HG03064 (cell line): ENCODE measurements around the gene RGL3.
"Not testable (repeated sequence)": the region's sequence is repeated elsewhere in the genome, so short reads cannot be mapped to it uniquely, and the experiment has no call there.

Experiments
- ATAC-seq: cut with Tn5 transposase; IDR thresholded peaks from one replicate; pipeline ENCODE4 v1.9.1; 2021; ENCODE audit warnings: low read depth; ENCODE audit not compliant: unreplicated experiment

RGL3 gene, protein sequence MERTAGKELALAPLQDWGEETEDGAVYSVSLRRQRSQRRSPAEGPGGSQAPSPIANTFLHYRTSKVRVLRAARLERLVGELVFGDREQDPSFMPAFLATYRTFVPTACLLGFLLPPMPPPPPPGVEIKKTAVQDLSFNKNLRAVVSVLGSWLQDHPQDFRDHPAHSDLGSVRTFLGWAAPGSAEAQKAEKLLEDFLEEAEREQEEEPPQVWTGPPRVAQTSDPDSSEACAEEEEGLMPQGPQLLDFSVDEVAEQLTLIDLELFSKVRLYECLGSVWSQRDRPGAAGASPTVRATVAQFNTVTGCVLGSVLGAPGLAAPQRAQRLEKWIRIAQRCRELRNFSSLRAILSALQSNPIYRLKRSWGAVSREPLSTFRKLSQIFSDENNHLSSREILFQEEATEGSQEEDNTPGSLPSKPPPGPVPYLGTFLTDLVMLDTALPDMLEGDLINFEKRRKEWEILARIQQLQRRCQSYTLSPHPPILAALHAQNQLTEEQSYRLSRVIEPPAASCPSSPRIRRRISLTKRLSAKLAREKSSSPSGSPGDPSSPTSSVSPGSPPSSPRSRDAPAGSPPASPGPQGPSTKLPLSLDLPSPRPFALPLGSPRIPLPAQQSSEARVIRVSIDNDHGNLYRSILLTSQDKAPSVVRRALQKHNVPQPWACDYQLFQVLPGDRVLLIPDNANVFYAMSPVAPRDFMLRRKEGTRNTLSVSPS

DNA sequence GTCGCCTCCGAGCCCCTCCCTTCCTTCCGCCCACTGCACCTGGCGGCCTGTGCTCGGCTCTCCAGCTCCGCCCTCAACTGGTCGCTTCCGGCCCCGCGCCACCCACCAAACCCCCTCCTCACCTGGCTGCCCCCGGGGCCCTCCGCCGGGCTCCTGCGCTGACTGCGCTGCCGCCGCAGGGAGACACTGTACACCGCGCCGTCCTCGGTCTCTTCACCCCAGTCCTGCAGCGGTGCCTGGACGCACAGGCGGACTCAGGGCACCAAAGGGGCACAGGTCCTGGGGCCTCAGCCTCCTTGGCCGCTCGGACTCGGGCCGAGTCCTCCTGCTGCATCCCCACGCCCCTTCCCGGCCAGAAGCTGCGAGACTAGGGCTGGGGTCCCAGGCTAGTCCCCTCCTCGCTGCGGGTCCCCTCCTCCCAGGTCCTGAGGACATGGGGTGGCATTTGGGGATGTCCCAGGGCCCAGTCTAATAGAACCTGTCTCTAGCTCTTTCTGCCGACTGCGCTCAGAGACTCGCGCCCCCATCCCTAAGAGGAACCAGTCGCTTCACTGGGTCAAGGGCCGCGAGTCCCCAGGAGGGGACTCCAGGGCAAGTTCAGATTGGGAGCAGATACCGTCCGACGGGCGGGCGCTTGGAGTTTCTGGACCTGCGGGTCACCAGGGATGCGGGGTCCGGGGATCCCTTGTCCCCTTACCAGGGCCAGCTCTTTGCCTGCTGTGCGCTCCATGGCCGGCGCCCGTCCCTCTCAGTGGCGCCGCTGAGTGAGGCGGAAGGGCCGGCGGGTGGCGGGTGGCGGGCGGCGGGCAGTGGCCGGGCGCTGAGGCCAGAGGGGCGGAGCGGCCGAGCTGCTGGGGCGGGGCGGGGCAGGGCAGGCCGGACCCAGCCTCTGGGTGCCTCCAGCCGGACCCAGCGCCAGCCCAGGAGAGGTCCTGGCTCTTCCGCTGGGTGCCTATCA lies at the start of gene RGL3:
TSS of gene RGL3 (minus strand) at position 766 of the 958 bp plus-strand sequence. CDS start at position 730, 36 bp downstream.
- no peak for ATAC-seq

DNA sequence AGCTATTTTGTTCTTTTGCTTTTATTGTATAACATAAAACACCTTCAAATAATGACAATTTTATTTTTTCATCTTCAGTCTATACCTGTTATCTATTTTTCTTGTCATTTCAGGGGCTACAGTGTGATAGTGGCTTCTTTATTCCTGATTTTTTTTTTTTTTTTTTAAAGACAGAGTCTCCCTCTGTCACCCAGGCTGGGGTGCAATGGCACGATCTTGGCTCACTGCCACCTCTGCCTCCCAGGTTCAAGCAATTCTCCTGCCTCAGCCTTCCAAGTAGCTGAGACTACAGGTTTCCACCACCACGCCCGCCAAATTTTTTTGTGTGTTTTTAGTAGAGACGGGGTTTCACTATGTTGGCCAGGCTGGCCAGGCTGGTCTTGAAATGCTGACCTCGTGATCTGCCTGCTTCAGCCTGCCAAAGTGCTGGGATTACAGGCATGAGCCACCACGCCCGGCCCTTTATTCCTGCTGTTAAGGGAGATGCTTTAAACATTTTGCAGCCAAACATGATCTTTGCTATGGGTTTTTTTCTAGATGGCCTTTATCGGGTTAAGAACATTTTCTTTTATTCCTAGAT lies 49.2 kb upstream of the RGL3 start:
- not testable (repeated sequence) for ATAC-seq

DNA sequence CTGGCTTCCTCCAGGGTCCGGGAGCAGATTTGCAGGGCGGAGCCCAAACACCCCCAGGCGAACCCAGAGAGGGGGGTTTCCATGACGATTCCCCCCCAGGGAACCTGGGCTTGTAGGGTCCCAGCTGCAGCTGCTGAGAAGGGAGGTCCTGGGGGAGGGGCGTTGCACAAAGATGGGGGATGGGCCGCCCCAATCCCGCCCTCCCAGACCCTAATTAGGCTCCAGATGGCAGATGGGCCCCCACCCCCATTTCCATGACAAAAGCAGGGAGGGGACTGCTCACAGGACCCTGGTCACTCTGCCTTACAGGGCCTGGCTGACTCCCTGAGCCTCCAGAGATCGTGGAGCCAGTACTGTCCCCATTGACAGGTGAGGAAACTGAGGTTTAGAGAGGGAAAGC lies 46.5 kb upstream of the RGL3 start:
- ATAC-seq: no peak

DNA sequence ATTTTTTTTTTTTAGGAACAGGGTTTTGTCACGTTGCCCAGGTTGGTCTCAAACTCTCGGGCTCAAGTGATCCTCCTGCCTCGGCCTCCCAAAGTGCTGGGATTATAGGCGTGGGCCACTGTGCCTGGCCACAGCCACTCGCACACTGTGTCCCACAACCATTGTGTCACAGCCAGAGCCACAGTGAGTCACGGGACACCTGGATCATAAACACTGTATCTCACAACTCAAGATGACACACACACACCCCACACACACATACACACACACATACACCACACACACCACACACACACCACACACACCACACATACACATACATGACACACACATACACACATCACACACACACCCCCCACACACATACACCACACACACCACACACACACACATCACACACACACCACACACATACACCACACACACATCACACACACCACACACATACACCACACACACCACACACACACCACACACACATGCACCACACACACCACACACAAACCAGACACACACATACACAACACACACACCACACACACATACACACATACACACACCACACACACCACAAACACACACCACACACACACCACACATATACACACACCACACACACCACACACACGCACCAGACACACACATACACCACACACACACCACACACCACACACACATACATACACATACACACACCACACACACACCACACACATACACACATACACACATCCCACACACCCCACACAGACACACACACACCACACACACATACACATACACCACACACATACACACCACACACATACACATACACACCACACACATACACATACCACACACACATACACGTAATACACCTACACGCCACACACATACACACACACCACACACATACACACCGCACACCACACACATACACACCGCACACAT lies 45.5 kb upstream of the RGL3 start:
- no peak for ATAC-seq

DNA sequence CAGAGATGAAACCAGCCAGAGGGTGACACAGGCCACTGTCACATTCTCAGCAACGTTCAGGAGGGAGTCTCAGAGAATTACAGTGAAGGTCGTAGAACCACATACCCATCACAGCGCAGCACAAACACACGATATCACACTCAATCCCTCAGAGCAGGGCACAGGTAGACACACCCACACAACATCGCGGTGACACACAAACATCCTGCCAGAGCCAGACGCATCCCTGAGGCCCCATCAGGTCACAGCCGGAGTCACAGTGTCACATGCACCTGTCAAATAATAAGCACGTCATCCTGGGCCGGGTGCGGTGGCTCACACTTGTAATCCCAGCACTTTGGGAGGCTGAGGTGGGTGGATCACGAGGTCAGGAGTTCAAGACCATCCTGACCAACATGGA lies 44.3 kb upstream of the RGL3 start:
- no peak for ATAC-seq

DNA sequence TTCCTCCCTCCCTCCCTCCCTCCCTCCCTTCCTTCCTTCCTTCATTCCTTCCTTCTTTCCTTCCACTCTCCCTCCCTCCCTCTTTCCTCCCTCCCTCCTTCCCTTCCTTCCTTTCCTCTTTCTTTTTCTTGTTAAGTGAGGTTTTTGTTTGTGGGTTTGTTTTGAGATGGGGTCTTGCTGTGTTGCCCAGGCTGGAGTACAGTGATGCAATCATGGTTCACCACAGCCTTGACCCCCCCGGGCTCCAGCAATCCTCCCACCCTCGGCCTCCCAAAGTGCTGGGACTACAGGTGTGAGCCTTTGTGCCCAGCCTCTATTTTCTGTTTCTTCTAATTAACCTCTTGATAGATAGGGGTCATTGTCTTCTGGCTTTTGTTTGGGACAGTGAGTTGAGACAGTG lies 42.3 kb upstream of the RGL3 start:
- no peak for ATAC-seq

DNA sequence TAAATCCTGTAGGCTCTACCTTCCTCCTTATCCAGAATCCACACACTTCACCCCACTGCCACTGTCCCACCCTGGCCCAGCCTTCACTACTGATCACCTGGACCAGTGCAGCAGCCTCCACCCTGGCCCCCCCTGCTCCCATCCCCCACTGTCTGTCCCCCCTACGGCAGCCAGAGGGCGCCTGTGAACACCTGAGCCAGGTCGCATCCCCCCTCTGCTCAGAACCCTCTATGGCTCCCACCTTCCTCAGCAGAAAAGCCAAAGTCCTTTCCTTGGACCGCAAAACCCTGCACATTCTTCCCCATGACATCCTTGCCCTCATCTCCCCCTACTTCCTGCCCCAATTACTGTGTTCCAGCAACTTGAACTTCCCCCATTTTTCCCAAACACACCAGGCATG lies 41.1 kb upstream of the RGL3 start:
- no peak for ATAC-seq

DNA sequence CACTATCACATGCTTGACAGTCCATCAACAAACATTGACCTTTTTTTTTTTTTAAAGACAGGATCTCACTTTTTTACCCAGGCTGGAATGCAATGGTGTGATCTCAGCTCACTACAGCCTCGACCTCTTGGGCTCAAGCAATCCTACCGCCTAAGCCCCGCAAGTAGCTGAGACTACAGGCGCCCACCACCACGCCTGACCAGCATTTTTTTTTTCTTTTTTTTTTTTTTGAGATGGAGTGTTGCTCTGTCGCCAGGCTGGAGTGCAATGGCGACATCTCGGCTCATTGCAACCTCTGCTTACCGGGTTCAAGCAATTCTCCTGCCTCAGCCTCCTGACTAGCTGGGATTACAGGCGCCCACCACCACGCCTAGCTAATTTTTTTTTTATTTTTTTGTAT lies 39.8 kb upstream of the RGL3 start:
- ATAC-seq: not testable (repeated sequence)

DNA sequence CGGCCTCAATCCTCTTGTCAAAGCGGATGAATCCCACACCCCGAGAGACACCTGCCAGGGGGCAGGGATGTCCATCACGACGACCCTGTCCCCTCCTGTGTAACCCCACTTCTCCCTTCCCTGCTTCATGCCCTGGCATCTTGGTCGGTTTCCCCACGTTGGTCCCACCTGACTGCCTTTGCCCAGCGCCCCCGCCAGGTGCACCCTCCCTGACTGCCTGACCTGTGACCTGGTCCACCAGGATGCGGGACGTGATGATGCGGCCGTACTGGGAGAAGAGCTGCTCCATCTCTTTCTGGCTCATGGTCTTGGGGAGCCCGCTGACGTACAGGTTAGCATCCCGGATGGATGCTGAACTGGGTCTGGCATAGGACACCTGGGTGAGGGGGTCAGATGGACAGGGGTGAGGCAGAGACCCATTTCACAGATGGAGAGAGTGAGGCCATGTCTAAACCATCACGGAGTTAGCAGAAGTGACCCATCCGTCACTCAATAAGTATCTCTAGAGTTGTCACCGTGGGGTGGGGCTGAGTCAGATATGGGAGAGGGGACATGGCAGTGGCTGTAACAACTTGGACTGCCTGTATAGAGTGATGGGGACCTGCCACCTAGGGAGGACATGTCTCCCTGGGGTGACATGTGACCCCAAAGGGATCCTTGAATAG lies 39.3 kb upstream of the RGL3 start:
- no peak for ATAC-seq

DNA sequence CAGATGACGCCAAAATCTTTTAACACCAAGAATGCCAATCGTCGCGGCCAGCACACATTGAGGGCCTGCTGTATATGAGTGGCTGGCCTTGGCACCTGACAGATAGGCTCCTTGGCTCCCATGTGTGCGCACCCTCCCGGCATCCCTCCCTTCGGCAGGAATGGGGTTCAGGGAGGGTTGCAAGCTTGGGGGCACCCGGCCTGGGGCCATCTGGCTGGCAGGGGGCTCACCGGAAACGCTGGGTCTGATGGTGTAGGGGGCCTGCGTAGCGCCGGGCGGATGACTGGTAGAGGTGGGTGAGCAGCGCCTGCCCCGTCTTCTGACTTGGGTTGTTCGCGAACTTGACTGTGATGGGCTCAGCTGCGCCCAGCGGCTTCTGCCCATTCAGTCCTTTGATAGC lies 38.7 kb upstream of the RGL3 start:
- ATAC-seq: no peak

DNA sequence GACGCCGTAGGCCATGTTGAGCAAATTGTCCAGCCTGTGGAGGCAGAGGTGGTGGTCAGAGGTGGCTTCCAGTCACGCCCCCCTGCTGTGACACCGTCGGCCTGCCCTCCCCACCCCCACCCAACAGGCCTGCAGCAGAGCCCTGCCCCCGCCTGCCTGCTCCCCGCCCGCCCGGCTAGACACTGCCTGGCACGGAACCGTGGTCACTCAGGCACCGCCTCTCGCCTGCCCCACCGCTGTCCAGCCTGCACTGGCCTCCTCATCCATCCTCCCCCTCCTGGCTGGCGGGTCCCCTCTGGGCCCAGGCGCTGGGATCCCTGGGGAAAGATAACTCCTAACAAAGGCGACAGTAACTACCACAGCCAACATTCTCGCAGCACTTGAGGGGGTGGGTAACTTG lies 38.0 kb upstream of the RGL3 start:
- ATAC-seq: no peak

DNA sequence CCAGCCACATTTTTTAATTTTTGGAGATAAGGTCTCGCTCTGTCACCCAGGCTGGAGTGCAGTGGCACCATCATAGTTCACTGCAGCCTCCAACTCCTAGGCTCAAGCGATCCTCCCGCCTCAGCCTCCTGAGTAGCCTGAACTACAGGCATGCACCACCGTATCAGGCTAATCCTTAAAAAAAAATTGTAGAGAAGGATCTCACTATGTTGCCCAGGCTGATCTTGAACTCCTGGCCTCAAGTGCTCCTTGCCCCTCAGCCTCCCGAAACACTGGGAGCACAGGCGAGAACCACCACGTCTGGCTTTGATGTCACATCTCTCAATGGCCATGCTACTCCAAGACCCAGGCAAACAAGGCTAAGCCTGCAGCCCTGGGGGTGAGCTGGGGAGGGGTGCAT lies 37.5 kb upstream of the RGL3 start:
- ATAC-seq: no peak

DNA sequence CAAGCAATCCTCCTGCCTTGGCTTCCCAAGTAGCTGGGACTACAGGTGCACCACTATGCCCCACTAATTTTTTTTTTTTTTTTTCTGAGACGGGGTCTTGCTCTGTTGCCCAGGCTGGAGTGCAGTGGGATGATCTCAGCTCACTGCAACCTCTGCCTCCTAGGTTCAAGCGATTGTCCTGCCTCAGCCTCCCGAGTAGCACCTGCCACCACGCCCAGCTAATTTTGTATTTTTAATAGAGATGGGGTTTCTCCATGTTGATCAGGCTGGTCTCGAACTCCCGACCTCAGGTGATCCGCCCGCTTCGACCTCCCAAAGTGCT lies 36.1 kb upstream of the RGL3 start:
- ATAC-seq: not testable (repeated sequence)

DNA sequence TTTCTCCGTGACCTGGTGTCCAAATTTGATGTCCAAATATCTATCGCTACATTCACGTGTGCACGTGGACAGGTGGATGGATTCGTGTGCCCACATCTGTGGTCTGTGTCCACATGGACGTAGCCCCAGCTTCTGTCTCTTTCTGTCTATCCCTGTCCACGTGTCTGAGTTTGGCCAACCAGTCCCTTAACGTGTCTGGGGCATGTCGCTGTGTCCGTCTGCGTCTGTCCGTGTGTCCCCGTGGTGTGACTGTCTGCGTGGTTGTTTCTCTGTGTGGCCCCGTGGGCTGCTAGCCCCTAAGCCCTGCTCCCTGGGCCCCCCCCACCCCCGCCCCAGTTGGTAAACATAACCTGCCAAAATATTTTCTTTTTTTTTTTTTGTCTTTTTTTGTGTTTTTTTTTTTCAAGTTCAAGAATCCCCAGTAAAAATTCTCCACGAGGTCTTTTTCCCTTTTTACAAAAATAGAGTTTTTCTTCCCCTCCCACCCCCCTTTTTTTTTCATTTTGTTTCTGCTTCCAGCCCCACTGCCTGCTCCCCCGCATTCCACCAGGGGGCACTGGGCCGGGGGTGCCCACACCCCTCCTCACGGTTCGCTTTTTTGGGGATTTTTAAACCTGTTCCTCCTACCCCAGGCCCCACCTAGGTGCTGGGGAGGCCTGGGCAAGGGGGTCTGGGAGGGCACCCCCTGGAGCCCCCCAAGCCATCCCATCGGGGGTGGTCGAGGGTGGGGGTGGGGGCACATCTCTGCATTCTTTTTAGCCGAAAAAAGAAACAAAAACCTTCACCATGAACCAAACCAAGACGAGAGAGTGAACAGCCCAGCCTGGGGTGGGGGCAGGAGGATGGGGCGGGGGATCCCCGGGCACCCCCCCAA lies 34.6 kb upstream of the RGL3 start:
- no peak for ATAC-seq

DNA sequence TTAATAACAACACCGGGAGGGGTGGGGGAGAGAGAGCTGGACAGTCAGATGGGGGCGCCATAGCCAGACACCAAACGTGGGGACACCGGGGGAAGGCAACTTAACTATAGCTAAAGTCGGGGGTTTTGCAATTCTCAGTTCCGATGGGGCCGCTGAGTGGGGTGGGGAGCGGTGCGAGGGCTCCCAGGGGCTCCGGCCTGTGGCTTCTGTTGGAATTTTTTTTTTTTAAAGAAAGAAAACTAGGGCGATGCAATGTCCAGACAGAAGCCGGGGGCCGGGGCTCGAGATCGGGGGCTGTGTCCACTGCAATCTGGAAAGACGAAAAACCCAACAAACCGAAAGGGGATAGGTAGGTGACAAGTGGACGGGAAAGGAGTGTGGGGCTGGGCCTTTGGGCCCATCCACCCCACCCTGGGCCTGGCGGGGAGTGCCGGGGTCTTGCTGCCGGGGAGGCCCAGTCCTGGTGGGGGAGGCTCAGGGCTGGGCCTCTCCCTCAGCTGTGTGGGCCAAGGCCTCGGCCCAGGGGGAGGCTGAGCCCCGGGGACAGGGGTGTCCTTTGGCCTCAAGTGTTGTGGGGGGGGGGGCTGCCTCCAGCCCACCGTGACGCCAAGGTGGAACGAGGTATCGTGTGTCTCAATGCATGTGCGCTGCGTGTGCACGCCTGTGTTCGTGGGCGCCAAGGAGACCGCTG lies 33.7 kb upstream of the RGL3 start:
- ATAC-seq: no peak

DNA sequence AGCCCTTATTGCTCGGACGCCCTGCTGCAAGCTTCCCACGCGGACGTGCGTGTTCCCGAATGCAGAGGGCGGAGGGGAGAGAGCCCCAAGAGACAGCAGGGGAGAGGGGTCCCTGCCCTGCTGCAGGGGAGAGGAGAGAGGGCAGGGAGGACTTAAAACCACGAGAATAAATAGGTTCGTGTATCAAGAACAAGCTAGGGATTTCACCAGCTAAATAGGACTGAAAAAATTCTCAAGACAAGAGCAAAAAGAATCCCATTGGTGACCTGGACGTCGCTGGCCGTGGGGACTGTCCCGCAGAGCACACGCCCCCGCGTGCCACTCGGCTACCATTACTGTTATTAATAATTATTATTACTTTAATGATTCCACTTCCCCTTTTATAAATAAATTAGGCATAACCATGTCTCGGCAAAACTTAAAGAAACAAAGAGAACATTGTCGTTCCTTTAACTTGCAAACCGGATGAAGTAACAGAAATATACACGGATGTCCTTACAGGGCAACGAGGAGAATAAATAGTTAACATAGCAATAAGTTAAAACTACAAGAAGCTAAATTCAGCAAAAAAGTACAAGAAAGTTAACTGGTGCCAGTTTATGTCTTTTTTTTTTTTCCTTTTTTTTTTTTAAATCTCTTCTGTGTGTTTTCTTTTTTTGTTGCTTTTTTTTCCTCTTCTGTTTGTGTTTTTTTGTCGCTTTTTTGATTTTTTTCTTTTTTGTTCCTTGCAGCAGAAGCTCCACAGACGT lies 32.9 kb upstream of the RGL3 start:
- no peak for ATAC-seq

DNA sequence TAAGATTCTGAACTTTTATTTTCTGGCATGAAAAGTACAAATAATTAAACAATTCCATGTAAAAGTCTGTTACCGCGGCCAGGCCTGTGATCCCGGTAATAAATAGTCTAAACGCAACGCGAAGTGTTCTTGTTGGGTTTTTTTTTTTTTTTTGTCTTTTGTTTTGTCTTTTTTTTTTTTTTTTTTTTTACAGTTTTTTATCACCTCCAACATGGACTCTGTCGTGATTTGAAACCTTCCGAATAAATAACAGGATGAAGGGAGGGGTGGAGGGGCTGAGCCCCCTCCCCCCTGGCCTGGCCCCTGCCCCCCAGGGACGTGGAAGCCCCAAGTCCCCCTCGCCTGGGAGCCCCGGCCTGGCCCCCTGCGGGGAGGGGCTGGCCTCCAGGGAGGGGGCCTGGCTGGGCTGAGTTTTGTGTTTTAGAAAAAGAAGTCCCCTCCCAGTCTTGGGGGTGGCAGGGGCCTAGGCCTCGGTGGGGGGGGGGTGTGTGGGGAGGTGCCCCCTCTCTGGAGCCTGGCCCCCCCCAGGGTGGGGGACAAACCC lies 32.3 kb upstream of the RGL3 start:
- ATAC-seq: no peak
